Measurements from ENCODE around the gene TEKTIP1.

Gene TEKTIP1

GRCh38 chr19:3538258-3538929, 580 bp upstream of the TEKTIP1 start:
- no peak for DNase-seq

GRCh38 chr19:3539756-3540118, 763 bp downstream of the TEKTIP1 start:
- DNase-seq: no peak

GRCh38 chr19:3543150-3544057, 4.4 kb downstream of the TEKTIP1 start:
- DNase-seq: no peak

- no peak for DNase-seq
Measured at GRCh38 chr19:3544058-3544376, 5.0 kb downstream of the TEKTIP1 start.

- peak; percentile 99 for DNase-seq
Measured at GRCh38 chr19:3544742-3545668, 6.0 kb downstream of the TEKTIP1 start.

- no peak for DNase-seq
Measured at GRCh38 chr19:3545669-3546034, 6.7 kb downstream of the TEKTIP1 start.

- no peak for DNase-seq
Measured at GRCh38 chr19:3546119-3546518, 7.1 kb downstream of the TEKTIP1 start.

- DNase-seq: peak; percentile 82
Measured at GRCh38 chr19:3547301-3547731, 8.3 kb downstream of the TEKTIP1 start.

GRCh38 chr19:3547767-3548282, 8.9 kb downstream of the TEKTIP1 start:
- no peak for DNase-seq

- no peak for DNase-seq
Measured at GRCh38 chr19:3548606-3549005, 9.6 kb downstream of the TEKTIP1 start.

- DNase-seq: no peak
Measured at GRCh38 chr19:3549816-3550215, 10.8 kb downstream of the TEKTIP1 start.

- DNase-seq: no peak
Measured at GRCh38 chr19:3550947-3551791, 12.2 kb downstream of the TEKTIP1 start.

- DNase-seq: no peak
Measured at GRCh38 chr19:3551792-3552095, 12.8 kb downstream of the TEKTIP1 start.

GRCh38 chr19:3554254-3555083, 15.5 kb downstream of the TEKTIP1 start:
- no peak for DNase-seq

GRCh38 chr19:3555653-3556422, 16.9 kb downstream of the TEKTIP1 start:
- no peak for DNase-seq

GRCh38 chr19:3556423-3556977, 17.5 kb downstream of the TEKTIP1 start:
- DNase-seq: no peak

- DNase-seq: peak; percentile 83
Measured at GRCh38 chr19:3556978-3557460, 18.0 kb downstream of the TEKTIP1 start.

GRCh38 chr19:3557461-3558248, 18.7 kb downstream of the TEKTIP1 start, which contains the start of gene MFSD12:
TSS of gene MFSD12 (minus strand) at chr19:3557586. CDS start at chr19:3557403, 183 bp downstream.
- peak; percentile 97 for DNase-seq
